GM23248 (cell line): ENCODE results near the gene MED28.

Source experiments
- EZH2 ChIP-seq: fragments of 200-600 bp; sonication (generic); IDR thresholded peaks from 2 replicates; pipeline ENCODE4 v1.6.1; 2018; ENCODE audit warnings: antibody characterized with exemption, mild to moderate bottlenecking; ENCODE audit not compliant: insufficient read depth, poor library complexity, severe bottlenecking
- EZH2phosphoT487 ChIP-seq: fragments of 200-600 bp; sonication (generic); IDR thresholded peaks from 2 replicates; pipeline ENCODE4 v1.6.1; 2018; ENCODE audit warnings: antibody characterized with exemption, moderate library complexity, mild to moderate bottlenecking, low read depth; ENCODE audit not compliant: insufficient read depth

- TF ChIP-seq EZH2: no peak
- no peak for TF ChIP-seq EZH2phosphoT487
These were observed 56.0 kb downstream of the MED28 start for GRCh38 chr4:17670423-17670822.
